Measurements from ENCODE around the gene MICU2. TPM values are rescaled to one million over a fixed set of nuclear protein-coding genes. Genes with fewer than 3 reads are reported as not detected.

Gene MICU2
- total RNA-seq, 1 experiment from 2014 or later = 41.4 TPM

DNA sequence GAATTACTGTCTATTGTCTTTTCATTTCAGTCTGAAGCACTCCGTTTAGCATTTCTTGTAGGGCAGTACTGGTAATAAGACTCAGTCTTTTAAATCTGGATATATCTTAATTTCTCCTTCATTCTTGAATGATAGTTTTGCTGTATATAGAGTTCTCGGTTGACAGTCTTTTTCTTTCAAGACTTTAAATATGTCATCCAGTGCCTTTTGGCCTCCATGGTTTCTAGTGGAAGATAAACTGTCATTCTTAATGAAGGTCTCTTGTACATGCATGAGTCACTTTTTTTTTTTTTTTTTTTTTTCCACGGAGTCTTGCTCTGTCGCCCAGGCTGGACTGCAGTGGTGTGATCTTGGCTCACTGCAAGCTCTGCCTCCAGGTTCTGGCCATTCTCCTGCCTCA lies 117.6 kb downstream of the MICU2 start:
- no peak for DNase-seq (ENCODE audit: low spot score)

DNA sequence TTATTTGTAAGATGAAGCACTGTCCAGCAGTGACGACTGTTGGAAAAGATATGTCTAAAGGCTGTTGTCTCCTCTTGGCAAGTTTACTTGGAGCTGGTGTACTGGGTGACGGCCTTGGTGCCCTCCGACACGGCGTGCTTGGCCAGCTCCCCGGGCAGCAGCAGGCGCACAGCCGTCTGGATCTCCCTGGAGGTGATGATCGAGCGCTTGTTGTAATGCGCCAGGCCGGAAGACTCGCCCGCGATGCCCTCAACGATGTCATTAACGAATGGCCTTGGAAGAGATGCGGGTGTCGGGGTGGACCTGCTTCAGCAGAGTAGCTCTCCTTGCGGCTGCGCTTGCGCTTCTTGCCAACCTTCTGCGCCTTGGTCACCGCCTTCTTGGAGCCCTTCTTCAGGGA lies 120.2 kb downstream of the MICU2 start:
- DNase-seq (ENCODE audit: low spot score) = no peak

DNA sequence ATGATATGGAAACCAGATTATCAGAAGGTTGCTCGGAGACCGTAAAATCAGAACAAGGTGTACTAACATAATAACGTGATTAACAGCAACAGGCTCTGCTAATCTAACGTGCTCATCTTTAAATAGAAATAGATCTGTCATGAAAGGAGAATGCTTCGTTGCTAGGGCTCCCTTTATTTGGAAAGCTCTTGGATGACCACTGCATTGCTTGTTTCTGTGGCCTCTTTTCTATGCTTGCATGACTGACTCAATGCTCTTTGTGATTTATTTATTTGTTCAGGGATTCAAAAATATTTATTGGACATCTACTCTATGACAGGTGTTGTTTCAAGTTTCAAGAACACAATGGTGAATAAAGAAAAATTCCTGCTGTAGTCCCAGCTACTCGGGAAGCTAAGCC lies 122.6 kb downstream of the MICU2 start:
- no peak for DNase-seq (ENCODE audit: low spot score)

DNA sequence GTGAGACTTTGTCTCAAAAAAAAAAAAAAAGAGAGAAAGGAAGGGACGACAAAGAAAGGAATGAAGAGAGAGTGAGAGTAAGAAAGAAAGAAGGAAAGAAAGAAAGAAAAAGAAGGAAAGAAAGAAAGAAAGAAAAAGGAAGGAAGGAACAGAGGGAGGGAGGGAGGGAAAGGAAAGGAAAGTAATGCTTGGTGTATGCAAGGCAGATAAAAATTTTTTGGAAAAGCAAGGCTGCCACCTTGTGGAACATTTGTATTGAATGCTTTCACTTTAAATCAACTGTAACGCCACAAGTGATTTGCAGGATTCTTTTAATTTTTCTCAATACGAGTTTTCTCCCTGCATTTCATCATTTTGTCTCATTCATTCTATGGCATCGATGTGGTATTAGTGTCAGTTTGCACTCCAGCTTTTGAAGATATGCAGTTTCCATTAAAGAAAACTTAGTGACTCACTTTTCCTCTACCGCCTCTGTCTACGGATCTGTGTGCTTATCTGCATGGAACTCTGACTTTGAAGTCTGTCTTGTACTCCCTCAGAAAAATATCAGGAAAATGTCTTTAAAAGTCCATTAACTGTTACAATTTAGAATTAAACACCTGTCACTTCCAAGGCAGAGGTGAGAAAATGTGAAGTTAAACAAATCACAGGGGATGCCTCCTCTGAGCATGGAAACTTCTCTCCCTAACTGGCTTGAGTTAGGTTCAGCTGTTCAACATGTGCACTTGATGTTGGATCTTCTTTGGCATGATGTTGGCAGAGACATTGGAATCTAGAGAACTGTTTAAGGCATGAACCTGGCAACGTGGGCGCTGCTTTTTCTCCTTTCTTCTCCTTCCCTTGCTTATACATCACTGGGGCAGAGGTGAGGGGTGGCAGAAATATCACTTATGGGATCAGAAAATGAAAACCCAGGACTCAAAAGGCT lies 124.8 kb downstream of the MICU2 start:
- DNase-seq (ENCODE audit: low spot score) = peak; percentile 33

DNA sequence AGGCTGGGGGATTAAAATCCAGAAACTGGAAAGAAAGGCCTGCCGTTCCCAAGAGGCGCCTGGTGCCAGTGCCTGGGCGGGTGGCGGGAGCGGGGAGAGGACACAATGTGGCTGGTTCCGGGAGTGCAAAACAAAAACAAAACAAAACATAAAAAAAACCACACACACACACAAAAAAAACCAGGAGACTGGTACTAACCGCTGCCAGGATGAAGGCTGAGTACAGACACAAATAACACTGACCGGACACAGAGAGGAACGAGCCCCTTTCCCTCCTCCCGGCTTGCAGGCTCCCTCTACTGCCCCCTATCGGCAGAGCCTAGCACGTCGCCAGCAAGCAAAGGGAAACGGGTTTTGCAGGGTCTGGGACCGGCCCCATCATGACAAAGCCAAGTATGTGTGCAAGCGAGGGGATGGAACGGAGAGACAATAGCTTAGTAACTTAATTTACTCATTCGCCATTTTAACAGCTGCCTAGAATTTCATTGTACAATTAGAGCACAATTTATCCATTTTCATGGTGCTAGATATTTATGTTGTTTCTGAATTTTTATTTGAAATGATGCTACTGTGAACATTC lies 127.0 kb downstream of the MICU2 start:
- DNase-seq (ENCODE audit: low spot score) = peak; percentile 51

DNA sequence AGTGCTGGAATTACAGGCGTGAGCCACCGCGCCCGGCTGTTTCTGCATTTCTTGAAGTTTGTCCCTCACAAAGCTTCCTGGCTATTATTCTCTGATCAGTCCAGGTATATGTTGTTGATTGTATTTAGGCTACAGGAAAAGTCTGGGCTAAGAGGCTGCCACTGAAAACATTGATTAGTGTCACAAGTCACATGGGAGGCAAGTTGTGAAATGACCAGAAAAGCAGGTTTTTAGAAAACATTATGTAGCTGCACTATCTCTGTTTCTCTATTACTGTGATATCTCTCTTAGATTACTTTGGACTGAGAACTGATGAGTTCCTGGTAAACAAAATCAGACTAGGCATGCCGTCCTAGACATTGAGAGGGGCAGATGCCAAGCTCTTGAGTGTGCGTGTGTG lies 128.9 kb downstream of the MICU2 start:
- DNase-seq (ENCODE audit: low spot score) = no peak

DNA sequence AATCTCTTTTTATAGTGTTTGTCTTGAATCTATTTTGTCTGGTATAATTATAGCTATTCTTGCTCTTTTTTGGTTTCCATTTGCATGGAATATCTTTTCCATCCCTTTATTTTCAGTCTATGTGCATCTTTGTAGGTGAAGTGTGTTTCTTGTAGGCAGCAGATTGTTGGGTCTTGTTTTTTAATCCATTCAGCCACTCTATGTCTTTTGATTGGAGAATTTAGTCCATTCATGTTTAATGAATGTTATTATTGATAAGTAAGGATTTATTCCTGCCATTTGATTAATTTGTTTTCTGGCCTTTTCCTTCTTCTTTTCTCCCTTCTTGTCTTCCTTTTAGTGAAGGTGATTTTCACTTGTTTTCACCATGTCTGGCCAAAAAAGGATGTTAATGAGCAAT lies 133.2 kb downstream of the MICU2 start:
- no peak for DNase-seq (ENCODE audit: low spot score)

DNA sequence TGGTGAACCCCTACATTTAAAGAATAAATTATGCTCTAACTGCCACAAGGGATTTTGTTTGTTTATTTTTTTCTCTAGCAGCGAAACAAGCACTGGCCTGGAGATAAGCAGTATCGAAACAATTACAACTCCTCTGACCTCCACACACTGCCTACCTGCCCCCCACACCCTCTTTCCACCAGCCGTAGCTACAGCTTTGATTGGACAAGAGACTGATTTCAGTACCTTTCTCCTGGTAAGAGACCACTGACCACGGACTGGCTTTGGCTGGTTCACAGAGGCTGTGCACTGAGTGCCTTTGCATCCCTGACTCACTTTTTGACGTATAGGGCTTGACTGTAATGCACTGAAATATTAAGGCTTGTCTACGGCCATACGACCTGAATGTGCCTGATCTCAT lies 137.4 kb downstream of the MICU2 start:
- DNase-seq (ENCODE audit: low spot score) = no peak

DNA sequence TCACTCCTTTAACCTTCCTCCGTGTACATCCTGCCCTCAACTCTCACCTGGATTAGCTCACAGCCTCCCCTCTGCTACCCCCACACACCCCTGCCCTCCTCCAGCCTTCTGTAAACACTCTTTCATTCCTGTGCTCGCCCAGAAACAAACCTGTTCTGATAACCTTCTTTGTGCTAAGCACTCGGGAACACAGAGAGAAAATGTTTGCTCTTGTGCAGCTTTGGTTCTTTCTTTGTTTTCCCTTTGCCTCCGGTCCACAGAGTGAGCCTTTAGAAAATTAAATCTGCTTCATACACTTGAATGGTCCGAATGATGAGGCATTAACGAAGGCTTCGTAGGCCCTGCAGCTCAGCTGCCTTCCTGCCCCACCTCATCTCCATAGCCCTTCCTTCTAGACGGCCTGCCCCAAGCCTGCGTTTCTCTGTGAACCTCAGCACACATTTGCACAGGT lies 138.2 kb downstream of the MICU2 start:
- no peak for DNase-seq (ENCODE audit: low spot score)

DNA sequence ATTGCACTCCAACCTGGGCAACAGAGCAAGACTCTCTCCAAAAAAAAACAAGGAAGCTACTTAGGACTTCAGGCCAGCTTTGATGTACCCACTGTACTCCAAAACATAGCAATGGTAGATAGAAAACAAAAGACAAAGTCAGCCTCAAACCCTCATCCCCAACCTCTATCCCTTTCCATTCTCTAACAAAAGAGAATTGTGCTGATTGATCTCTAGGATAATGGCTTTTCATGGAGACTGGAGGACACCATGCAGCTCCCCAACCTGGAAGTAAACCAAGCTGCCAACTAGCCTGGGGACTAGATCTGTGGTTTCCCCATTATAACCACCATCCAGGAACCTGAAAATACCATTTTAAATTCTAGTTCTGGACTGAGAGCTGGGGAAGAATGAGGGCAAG lies 140.5 kb downstream of the MICU2 start:
- no peak for DNase-seq (ENCODE audit: low spot score)

DNA sequence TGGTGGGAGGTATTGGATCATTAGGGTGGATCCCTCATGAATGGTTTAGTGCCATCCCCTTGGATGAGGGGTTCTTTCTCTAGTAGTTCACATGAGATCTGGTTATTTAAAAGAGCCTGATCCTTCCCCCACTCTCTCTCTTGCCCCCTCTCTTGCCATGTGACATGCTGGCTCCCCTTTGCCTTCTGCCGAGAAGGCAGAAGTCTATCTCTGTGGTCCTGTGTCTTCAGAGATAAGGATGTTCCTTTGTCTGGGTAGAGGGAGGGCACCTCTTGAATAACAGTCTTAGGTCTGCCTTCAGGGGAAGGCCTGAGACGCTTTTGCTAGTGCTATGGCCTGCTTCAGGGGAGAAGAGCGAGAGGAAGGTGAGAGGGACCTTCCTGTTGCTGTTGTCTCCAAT lies 142.8 kb downstream of the MICU2 start:
- DNase-seq (ENCODE audit: low spot score) = no peak

DNA sequence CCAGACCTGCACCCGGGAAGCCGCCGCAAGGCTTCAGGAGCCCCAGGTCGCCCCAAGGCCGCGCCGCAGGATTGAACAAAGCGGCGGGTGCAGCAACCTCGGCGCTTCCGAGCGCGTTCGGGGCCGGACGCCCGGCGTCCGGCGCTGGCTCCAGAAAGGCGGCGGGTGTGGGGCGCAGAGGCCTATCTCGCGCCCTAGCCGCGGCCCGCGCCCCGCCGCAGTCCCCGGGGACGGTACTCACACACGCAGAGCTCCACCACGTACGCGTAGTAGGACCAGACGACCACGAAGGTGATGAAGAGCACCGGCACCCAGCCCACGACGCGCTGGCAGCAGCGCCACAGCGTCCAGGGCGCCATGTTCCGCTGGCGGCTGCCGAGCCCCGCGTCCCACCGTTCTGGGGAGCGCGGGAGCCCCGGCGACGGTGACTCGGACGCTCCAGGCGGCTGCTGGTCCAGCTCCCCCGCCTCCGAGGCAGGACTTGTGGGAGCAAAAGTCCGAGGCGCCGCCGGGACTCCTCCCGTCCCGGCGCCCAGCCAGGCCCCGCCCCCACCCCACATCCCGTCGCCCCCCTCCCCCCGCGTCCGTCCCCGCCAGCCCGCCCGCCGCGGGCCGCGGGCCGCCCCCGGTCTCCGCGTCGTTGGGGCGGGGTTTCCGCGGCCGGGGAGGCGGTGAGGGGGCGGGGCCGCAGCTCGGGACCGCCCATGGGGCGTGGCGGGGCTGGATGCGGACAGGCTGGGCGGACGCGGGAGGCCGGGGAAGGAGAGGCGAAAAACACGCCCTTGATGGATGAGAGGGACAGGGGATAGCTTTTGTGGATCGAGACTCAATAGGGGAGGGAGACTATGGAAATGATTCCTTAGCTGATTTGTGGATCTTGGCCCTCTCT lies 144.9 kb downstream of the MICU2 start, which contains the start of gene ZDHHC20:
Gene ZDHHC20, minus strand, starts transcription at position 491 of the 889 bp plus-strand sequence. Its CDS starts 132 bp downstream, at position 359.
- DNase-seq (ENCODE audit: low spot score) = peak; percentile 39

DNA sequence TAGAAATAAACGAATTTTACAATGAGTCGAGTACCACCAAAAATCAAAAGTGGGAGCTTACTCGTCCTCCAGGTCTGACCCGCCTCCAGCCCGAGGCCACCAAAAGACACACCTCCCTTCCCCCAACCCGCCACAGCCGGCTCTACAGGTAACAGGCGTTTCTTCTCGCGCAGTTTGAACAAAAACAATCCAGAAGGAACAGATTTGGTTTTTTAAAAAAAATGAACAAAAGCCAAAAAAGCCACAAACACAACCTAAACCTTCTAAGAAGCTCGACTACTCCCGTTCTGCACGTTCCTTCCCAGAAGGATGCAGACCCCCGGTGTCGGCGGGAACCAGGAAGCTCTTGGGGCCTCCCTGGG lies 145.5 kb downstream of the MICU2 start:
- no peak for DNase-seq (ENCODE audit: low spot score)

DNA sequence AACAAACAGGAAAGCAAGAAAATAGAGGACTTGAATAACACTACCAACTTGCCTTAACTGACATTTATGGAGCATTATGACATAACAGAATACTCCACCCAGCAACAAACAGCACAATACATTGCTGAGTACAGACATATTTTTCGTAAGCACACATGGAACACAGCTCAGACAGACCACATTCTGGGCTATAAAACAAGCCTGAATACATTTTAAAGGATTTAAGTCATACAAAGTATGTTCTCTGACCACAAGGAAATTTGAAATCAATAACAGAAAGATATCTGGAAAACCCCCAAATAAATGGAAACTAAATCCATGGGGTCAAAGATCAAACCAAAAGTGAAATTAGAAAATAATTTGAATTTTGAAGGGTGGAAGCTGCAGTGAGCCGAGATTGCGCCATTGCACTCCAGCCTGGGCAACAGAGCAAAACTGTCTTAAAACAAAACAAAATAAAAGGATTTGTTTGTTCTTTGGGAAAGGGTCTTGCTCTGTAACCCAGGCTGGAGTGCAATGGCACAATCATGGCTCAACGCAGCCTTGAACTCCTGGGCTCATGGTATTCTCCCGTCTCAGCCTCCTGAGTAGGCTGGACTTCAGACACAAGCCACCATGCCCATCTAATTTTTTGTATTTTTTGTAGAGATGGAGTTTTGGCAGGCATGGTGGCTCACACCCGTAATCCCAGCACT lies 150.4 kb downstream of the MICU2 start:
- no peak for DNase-seq (ENCODE audit: low spot score)

DNA sequence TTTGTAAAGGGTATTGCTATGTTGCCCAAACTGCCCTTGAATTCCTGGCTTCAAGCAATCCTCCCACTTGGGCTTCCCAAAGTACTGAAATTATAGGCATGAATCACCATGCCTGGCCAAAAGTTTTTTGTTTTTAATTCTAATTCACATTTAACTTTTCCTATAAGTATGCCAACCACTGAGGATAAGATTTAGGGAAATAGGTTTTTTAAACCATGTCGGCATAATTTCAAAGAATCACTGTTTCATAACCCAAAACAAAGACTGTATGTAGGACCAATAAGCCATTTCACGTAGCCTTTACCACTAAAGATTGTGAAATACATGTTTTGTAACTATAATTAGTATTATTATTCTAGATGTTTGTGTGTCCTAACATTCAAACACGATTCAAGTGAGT lies 153.0 kb downstream of the MICU2 start:
- DNase-seq (ENCODE audit: low spot score) = no peak

DNA sequence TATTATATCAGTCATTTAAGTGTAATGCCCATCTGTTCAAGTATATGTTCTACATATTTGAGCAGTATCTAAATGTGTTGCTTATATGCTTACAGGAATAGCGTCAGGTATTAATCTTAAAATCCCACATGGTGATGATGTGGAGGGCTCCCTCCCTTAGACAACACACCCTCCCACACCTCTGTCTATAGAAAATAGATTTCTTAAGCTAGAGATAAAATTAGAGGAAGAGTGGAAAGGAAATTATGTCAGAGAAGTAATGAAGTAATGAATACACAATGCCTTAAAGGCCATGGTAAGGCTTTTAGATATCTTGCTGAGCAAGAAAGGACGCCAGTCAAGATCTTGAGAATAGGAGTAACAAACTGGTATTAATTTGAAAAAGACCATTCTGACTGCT lies 157.3 kb downstream of the MICU2 start:
- DNase-seq (ENCODE audit: low spot score) = no peak

DNA sequence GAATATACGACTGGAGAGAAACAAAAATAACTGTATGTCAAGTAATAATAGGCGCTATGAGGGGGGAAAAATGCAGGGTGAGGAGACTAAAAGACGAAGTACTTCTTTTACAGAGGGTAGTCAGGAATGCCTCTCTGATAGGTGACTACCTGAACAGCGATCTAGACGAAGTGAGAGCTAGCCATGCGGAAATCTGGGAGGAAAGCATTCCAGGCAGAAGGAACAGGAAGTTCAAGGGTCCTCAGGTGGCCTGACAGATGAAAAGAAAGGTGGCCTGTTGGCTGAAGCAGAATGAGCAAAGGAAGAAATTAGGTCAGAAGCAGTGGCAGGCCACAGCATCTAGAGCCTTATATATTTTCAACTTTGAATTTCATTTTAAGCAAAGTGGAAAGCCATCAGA lies 158.2 kb downstream of the MICU2 start:
- no peak for DNase-seq (ENCODE audit: low spot score)

DNA sequence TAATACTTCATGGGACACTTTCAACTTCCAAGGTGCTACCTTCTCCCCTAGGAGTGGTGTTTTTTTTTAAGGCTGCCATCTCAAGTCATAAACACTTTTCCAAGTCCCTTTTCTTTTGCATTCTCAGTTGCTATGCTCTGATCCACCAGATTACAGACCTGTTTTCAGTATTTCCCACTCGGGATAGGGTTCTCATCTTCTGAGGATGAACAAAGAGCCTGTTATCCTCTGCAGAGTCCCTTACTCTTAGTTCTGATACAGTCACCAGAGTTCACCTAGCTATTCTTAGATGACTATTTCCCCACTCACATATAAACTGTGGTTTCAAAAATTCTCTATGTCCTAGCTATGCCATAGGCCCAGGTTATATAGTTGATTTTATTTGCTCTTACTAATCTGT lies 160.8 kb downstream of the MICU2 start:
- DNase-seq (ENCODE audit: low spot score) = no peak
